Fibroblast of villous mesenchyme (primary cell): ENCODE data around the gene NCKAP5. TPM values are rescaled to one million over a fixed set of nuclear protein-coding genes. Genes with fewer than 3 reads are reported as not detected.

Source experiments
- DNase-seq: peaks from one replicate; pipeline ENCODE4 v3.0.0-alpha.2; 2010; ENCODE audit warnings: low read depth
- H3K4me3 ChIP-seq: 2 replicates; pipeline ENCODE4 v1.5.1; 2011; ENCODE audit warnings: low read depth, mild to moderate bottlenecking, low read length
- CTCF ChIP-seq: IDR thresholded peaks from 2 replicates; pipeline ENCODE4 v1.5.1; 2012; ENCODE audit warnings: low read depth, mild to moderate bottlenecking, low read length; ENCODE audit not compliant: insufficient read depth
- total RNA-seq: library from RNA; depleted of rRNA; stranded (reverse); fragments of >200 nt; gene quantifications from 2 replicates; pipeline ENCODE4 v1.2.3, GENCODE V29; 2012

NCKAP5 gene
- total RNA-seq, 1 donor: 47.9 TPM

GRCh38 chr2:132676999-132677398, 891.3 kb downstream of the NCKAP5 start:
- DNase-seq: no peak
- H3K4me3 ChIP-seq: no peak overlapping the region
- TF ChIP-seq CTCF: peak; percentile 2

DNA sequence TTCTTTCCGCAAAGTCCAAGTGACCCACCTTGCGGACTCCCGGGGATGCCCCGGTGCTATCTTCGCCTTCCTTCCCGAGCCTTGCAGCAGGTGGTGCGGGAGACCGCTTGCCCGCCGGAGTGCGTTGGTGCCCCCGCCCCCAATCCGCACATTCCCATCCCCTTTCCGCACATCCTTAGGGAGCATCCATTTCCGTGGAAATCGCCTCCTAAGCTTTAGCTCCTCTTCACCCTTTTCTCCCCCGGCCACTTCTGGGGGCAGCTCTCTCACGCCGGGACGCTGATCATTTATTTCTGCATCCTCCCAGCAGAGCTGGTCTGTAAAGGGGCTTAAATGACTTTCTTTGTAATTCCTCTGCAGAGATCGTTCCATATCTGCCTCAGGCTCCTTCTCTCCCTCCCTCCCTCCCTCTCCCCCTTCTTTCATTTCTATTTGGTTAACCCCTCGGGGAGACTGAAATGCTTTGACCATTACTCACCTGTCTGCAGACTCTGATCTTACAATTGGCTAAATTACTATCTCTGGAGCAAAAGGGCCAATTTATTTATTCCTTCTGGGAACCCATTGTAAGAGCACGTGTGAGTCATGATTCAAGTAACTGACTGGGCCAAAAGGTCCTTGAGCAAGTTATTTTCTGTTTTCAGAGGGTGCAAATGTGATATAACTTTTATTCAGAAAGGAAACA, 897.0 kb downstream of the NCKAP5 start:
- peak overlapping the region; percentile 47 for H3K4me3 ChIP-seq

GRCh38 chr2:132670496-132671150, 897.6 kb downstream of the NCKAP5 start:
- DNase-seq: no peak
- no peak for TF ChIP-seq CTCF
- H3K4me3 ChIP-seq: peak overlapping the region; percentile 47

More for the DNA sequence above, 897.0 kb downstream of the NCKAP5 start:
- no peak for TF ChIP-seq CTCF
- peak; percentile 41 for DNase-seq

DNA sequence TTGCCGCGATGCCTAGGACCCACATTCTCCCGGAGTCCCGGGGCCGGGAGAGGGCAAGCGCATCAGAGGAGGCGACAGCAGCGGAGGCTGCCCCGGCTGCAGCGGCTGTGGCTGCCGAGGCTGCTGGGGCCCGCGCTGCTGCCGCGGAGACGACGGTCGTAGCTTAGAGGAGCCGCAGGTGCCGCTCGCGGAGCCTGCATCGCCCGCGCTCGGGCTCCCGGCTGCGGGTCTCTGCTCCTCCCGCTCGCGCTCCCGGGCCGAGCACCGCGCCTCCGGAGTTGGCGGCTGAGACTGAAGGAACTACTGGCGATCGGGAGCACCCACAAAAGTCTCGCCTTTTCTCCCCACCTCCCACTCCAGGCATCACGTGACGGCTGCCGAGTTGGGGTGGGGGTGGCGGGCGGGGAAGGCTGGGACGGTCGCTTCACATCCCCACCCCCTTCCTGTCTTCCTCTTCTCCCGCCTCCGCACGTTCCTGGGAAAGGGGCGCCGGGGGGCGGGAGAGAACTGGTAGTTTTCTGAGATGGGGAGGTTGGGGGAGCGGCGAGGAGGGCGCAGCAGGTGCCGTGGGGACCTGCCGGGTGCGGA, 898.3 kb downstream of the NCKAP5 start, which contains the start of gene LYPD1:
TSS of gene LYPD1 (minus strand) at position 298 of the 588 bp plus-strand sequence. CDS start at position 25, 273 bp downstream.
- H3K4me3 ChIP-seq: peak within 1 kb of the TSS; percentile 47
- no peak for TF ChIP-seq CTCF
- no peak for DNase-seq

GRCh38 chr2:132668987-132669907, 899.0 kb downstream of the NCKAP5 start:
- no peak for DNase-seq
- no peak for TF ChIP-seq CTCF
- peak overlapping the region; percentile 47 for H3K4me3 ChIP-seq

GRCh38 chr2:132668189-132668823, 900.0 kb downstream of the NCKAP5 start:
- no peak for DNase-seq
- TF ChIP-seq CTCF: peak; percentile 20
- H3K4me3 ChIP-seq: no peak overlapping the region
